SK-N-DZ (cell line): Measurements from ENCODE around the gene DGKD.

ENCODE experiments used
- DNase-seq: peaks from one replicate; pipeline ENCODE4 v3.0.0-alpha.2; 2015; ENCODE audit warnings: low spot score

Gene DGKD

GRCh38 chr2:233411162-233411561 lies 56.9 kb downstream of the DGKD start:
- DNase-seq: no peak

GRCh38 chr2:233412405-233412804 lies 58.1 kb downstream of the DGKD start:
- no peak for DNase-seq

GRCh38 chr2:233413046-233413445 lies 58.8 kb downstream of the DGKD start:
- no peak for DNase-seq

GRCh38 chr2:233413559-233414272 lies 59.4 kb downstream of the DGKD start:
- no peak for DNase-seq

- DNase-seq: no peak
Observed at GRCh38 chr2:233414273-233414654, 60.0 kb downstream of the DGKD start.

GRCh38 chr2:233414777-233415570 lies 60.7 kb downstream of the DGKD start:
- DNase-seq: no peak

- DNase-seq: no peak
Observed at GRCh38 chr2:233416199-233416598, 61.9 kb downstream of the DGKD start.

GRCh38 chr2:233416706-233417105 lies 62.4 kb downstream of the DGKD start:
- DNase-seq: no peak

- no peak for DNase-seq
Observed at GRCh38 chr2:233417282-233417681, 63.0 kb downstream of the DGKD start.

GRCh38 chr2:233418052-233418760 lies 63.9 kb downstream of the DGKD start:
- DNase-seq: no peak

- no peak for DNase-seq
Observed at GRCh38 chr2:233418761-233419546, 64.7 kb downstream of the DGKD start.

- no peak for DNase-seq
Observed at GRCh38 chr2:233419602-233420391, 65.5 kb downstream of the DGKD start.

GRCh38 chr2:233421091-233421816 lies 67.0 kb downstream of the DGKD start:
- DNase-seq: no peak

GRCh38 chr2:233422050-233422639 lies 67.9 kb downstream of the DGKD start:
- no peak for DNase-seq

- no peak for DNase-seq
Observed at GRCh38 chr2:233422649-233423551, 68.6 kb downstream of the DGKD start.

- DNase-seq: no peak
Observed at GRCh38 chr2:233423552-233423860, 69.2 kb downstream of the DGKD start.

GRCh38 chr2:233424154-233424951 lies 70.1 kb downstream of the DGKD start:
- DNase-seq: no peak
